Lower lobe of right lung (tissue), 2 donors: ENCODE data around the gene PHF20. TPM values are rescaled to one million over a fixed set of nuclear protein-coding genes. Genes with fewer than 3 reads are reported as not detected.

ENCODE experiments used
- ATAC-seq, 2 donors: fragments of 200-7000 bp; cut with Tn5 transposase; one replicate each; pipeline ENCODE4 v1.9.1; 2020 to 2022; ENCODE audit warnings: mild to moderate bottlenecking in 2 of 2, moderate library complexity in 2 of 2
- DNase-seq: peaks from one replicate; pipeline ENCODE4 v3.0.0-alpha.2; 2020
- H3K27ac ChIP-seq: fragments of 200-600 bp; one replicate; pipeline ENCODE4 v1.8.0; 2022
- H3K27me3 ChIP-seq: fragments of 200-600 bp; one replicate; pipeline ENCODE4 v1.8.0; 2022; ENCODE audit warnings: low read depth
- H3K36me3 ChIP-seq: fragments of 200-600 bp; one replicate; pipeline ENCODE4 v1.8.0; 2022; ENCODE audit warnings: mild to moderate bottlenecking
- H3K4me1 ChIP-seq: fragments of 200-600 bp; one replicate; pipeline ENCODE4 v1.8.0; 2022
- H3K4me3 ChIP-seq: fragments of 200-600 bp; one replicate; pipeline ENCODE4 v1.8.0; 2022; ENCODE audit warnings: mild to moderate bottlenecking
- H3K9me3 ChIP-seq: fragments of 200-600 bp; one replicate; pipeline ENCODE4 v1.8.0; 2022
- CTCF ChIP-seq: fragments of 200-600 bp; IDR thresholded peaks from one replicate; pipeline ENCODE4 v1.8.0; 2022; ENCODE audit warnings: antibody characterized with exemption, mild to moderate bottlenecking
- intact Hi-C: fragments of 100-400 bp; cut with DNase I; formaldehyde crosslinking; loops from one replicate; pipeline ENCODE4 v1.11.0; 2022
- total RNA-seq: library from RNA; stranded (reverse); fragmentation: NEBNext Ultra II Directional; extraction: Animal tissue kit (Norgen Biotek cat#: 25700); gene quantifications from one replicate; pipeline ENCODE4 v1.2.1, GENCODE V29; 2021
- donor health status: DM: no; HTN: yes; CAD: no; lungs with severe emphysema.

Gene PHF20
- total RNA-seq, 1 donor from 2014 or later = 47.9 TPM

- Histone ChIP-seq H3K9me3 (no peaks in the 10 kb centered on the region), H3K27me3 (no peaks in the 10 kb centered on the region), H3K36me3 (peaks cover 4% of the 10 kb centered on the region), H3K4me3 (no peak overlapping the region), H3K27ac (peak overlapping the region; percentile 55), H3K4me1 (peaks cover 26% of the 10 kb centered on the region)
- intact Hi-C loops = no loop called here
- DNase-seq (no peak), ATAC-seq (peak; percentile 78 to 80)
- no peak for TF ChIP-seq CTCF
These were observed 20.0 kb downstream of the PHF20 start for GRCh38 chr20:35791821-35792220.

- ATAC-seq = no peak
- Histone ChIP-seq H3K36me3 (no peaks in the 10 kb centered on the region), H3K27ac (no peak overlapping the region), H3K4me1 (peaks cover 28% of the 10 kb centered on the region), H3K4me3 (no peak overlapping the region), H3K27me3 (no peaks in the 10 kb centered on the region), H3K9me3 (no peaks in the 10 kb centered on the region)
- no peak for TF ChIP-seq CTCF
- no peak for DNase-seq
- intact Hi-C loops = no loop called here
These were observed 20.9 kb downstream of the PHF20 start for GRCh38 chr20:35792740-35793139.

- intact Hi-C loops = no loop called here
- Histone ChIP-seq H3K27me3 (no peaks in the 10 kb centered on the region), H3K4me3 (no peak overlapping the region), H3K9me3 (no peaks in the 10 kb centered on the region), H3K27ac (peak overlapping the region; percentile 54), H3K4me1 (peaks cover 26% of the 10 kb centered on the region), H3K36me3 (peaks cover 6% of the 10 kb centered on the region)
- ATAC-seq (peak; percentile 49 to 61), DNase-seq (no peak)
- no peak for TF ChIP-seq CTCF
These were observed 24.8 kb downstream of the PHF20 start for GRCh38 chr20:35796571-35796970.

- no peak for DNase-seq
- intact Hi-C loops = no loop called here
- Histone ChIP-seq H3K9me3 (no peaks in the 10 kb centered on the region), H3K36me3 (peaks cover 45% of the 10 kb centered on the region), H3K4me3 (no peak overlapping the region), H3K27me3 (no peaks in the 10 kb centered on the region), H3K27ac (no peak overlapping the region), H3K4me1 (peaks cover 1% of the 10 kb centered on the region)
- TF ChIP-seq CTCF = no peak
- ATAC-seq = no peak
These were observed 30.1 kb downstream of the PHF20 start for GRCh38 chr20:35801865-35802264.

GRCh38 chr20:35806075-35806474 lies 34.3 kb downstream of the PHF20 start:
- no peak for TF ChIP-seq CTCF

GRCh38 chr20:35807877-35808276 lies 36.1 kb downstream of the PHF20 start:
- Histone ChIP-seq H3K9me3 (no peaks in the 10 kb centered on the region), H3K27me3 (no peaks in the 10 kb centered on the region), H3K4me3 (no peak overlapping the region), H3K27ac (no peak overlapping the region), H3K4me1 (no peaks in the 10 kb centered on the region), H3K36me3 (peaks cover 42% of the 10 kb centered on the region)
- TF ChIP-seq CTCF = no peak
- DNase-seq (no peak), ATAC-seq (no peak)
- intact Hi-C loops = no loop called here

More at GRCh38 chr20:35806075-35806474, 34.3 kb downstream of the PHF20 start:
- intact Hi-C loops = no loop called here
- Histone ChIP-seq H3K27ac (no peak overlapping the region), H3K9me3 (no peaks in the 10 kb centered on the region), H3K4me3 (no peak overlapping the region), H3K27me3 (no peaks in the 10 kb centered on the region), H3K36me3 (peaks cover 53% of the 10 kb centered on the region), H3K4me1 (no peaks in the 10 kb centered on the region)
- no peak for ATAC-seq
- DNase-seq = no peak
